H1 (cell line): ENCODE results near the gene NIFK. TPM values are rescaled to one million over a fixed set of nuclear protein-coding genes. Genes with fewer than 3 reads are reported as not detected.
A peak's percentile ranks its signal among the peaks of the same experiment; 100 is the strongest.

Experiments used
- CTCF ChIA-PET: fragments of 300-600 bp; sonication (Branson Sonifier 250); formaldehyde crosslinking; loops from one replicate; lab custom pipeline; 2021; ENCODE audit not compliant: partially characterized antibody; lab: Charles Lee
- POLR2A ChIA-PET: fragments of 300-600 bp; sonication (Branson Sonifier 250); formaldehyde crosslinking; loops from one replicate; lab custom pipeline; 2021; ENCODE audit warnings: inconsistent platforms; ENCODE audit not compliant: partially characterized antibody; lab: Charles Lee
- DNase-seq, 2 experiments: peaks; one replicate each; pipeline versions ENCODE4 v3.0.0 to v3.0.0-alpha.2; 2010 to 2022; ENCODE audit warnings: low spot score in 2 of 2, low read depth in 1 of 2, mixed read lengths in 1 of 2
- FAIRE-seq: peaks from 2 replicates; lab custom pipeline; 2011; peaks lifted over from hg19 to GRCh38; lab: Jason Lieb, UNC
- H2AFZ ChIP-seq: 2 replicates; pipeline ENCODE4 v1.8.1; 2012; ENCODE audit warnings: low read length, inconsistent platforms
- H2AK5ac ChIP-seq: 2 replicates; pipeline ENCODE4 v1.6.1; 2013; ENCODE audit warnings: low read depth, low read length
- H2BK120ac ChIP-seq: replicated peaks from 2 replicates; pipeline ENCODE3; 2013; ENCODE audit warnings: low read depth, low read length, inconsistent platforms
- H2BK12ac ChIP-seq: 2 replicates; pipeline ENCODE4 v1.6.1; 2013; ENCODE audit warnings: low read depth, low read length
- H2BK15ac ChIP-seq: 2 replicates; pipeline ENCODE4 v1.6.1; 2013; ENCODE audit warnings: low read length
- H2BK20ac ChIP-seq: 2 replicates; pipeline ENCODE4 v1.6.1; 2013; ENCODE audit warnings: low read length
- H2BK5ac ChIP-seq: 2 replicates; pipeline ENCODE4 v1.6.1; 2013; ENCODE audit warnings: low read depth, low read length
- H3K14ac ChIP-seq: 2 replicates; pipeline ENCODE4 v1.6.1; 2013; ENCODE audit warnings: inconsistent platforms; ENCODE audit not compliant: insufficient read length
- H3K18ac ChIP-seq: 2 replicates; pipeline ENCODE4 v1.6.1; 2013; ENCODE audit warnings: low read length; ENCODE audit errors: extremely low read depth
- H3K23ac ChIP-seq: 2 replicates; pipeline ENCODE4 v1.6.1; 2013; ENCODE audit warnings: inconsistent platforms; ENCODE audit not compliant: insufficient read length
- H3K23me2 ChIP-seq: 2 replicates; pipeline ENCODE4 v1.6.1; 2013; ENCODE audit warnings: low read depth, low read length
- H3K27ac ChIP-seq: 2 replicates; pipeline ENCODE4 v1.6.1; 2011; ENCODE audit warnings: low read depth, low read length, inconsistent platforms
- H3K27me3 ChIP-seq, 4 experiments: replicated peaks in 1 of 4; 1 replicate in 1 of 4; 2 replicates in 3 of 4; pipeline versions ENCODE4 v1.6.1 to v1.8.1; 2011 to 2013; ENCODE audit warnings: low read length in 3 of 4, mild to moderate bottlenecking in 3 of 4, inconsistent platforms in 2 of 4, mixed read lengths in 2 of 4, moderate library complexity in 1 of 4; ENCODE audit not compliant: control insufficient read depth in 3 of 4, insufficient read depth in 3 of 4; ENCODE audit errors: extremely low read depth in 1 of 4
- H3K36me3 ChIP-seq, 4 experiments: 2 replicates each; pipeline versions ENCODE4 v1.6.1 to v1.8.1; 2011 to 2013; ENCODE audit warnings: mild to moderate bottlenecking in 4 of 4, low read length in 3 of 4, moderate library complexity in 2 of 4, control low read depth in 1 of 4, inconsistent platforms in 1 of 4; ENCODE audit not compliant: insufficient read depth in 4 of 4, control insufficient read depth in 2 of 4
- H3K4ac ChIP-seq: replicated peaks from 2 replicates; pipeline ENCODE3; 2013; ENCODE audit warnings: low read length, low read depth, mixed read lengths, inconsistent platforms; ENCODE audit not compliant: insufficient read length
- H3K4me1 ChIP-seq, 4 experiments: replicated peaks in 1 of 4; 1 replicate in 1 of 4; 2 replicates in 3 of 4; pipeline versions ENCODE4 v1.6.1 to v1.8.1; 2011 to 2013; ENCODE audit warnings: low read length in 3 of 4, inconsistent platforms in 2 of 4, mixed read lengths in 1 of 4; ENCODE audit not compliant: insufficient read depth in 4 of 4, control insufficient read depth in 3 of 4
- H3K4me2 ChIP-seq, 2 experiments: 2 replicates each; pipeline versions ENCODE4 v1.6.1 to v1.8.1; 2011 to 2013; ENCODE audit warnings: low read depth in 2 of 2, low read length in 2 of 2, control low read depth in 1 of 2, inconsistent platforms in 1 of 2, mild to moderate bottlenecking in 1 of 2; ENCODE audit not compliant: insufficient read depth in 1 of 2
- H3K4me3 ChIP-seq, 4 experiments: fragments of 200-600, 300-600 bp in 1 of 4; sonication (generic), shearing (Covaris generic), sonication (Bioruptor Twin) in 1 of 4; 2 replicates each; pipeline versions ENCODE4 v1.5.1 to v1.8.1; 2011 to 2016; ENCODE audit warnings: low read length in 4 of 4, low read depth in 3 of 4, control low read depth in 2 of 4, inconsistent platforms in 2 of 4, mild to moderate bottlenecking in 2 of 4, mixed read lengths in 1 of 4, moderate library complexity in 1 of 4; ENCODE audit not compliant: insufficient read depth in 2 of 4; ENCODE audit errors: extremely low read depth in 1 of 4
- H3K56ac ChIP-seq: replicated peaks from 2 replicates; pipeline ENCODE3; 2013; ENCODE audit warnings: low read depth, mild to moderate bottlenecking, mixed read lengths, low read length, inconsistent platforms; ENCODE audit not compliant: insufficient read length
- H3K79me1 ChIP-seq: 2 replicates; pipeline ENCODE4 v1.6.1; 2013; ENCODE audit warnings: low read depth, low read length, control low read depth
- H3K79me2 ChIP-seq, 2 experiments: 2 replicates each; pipeline versions ENCODE4 v1.6.1 to v1.8.1; 2012 to 2013; ENCODE audit warnings: low read length in 2 of 2, mild to moderate bottlenecking in 2 of 2, inconsistent platforms in 1 of 2; ENCODE audit not compliant: insufficient read depth in 2 of 2, control insufficient read depth in 1 of 2
- H3K9ac ChIP-seq, 4 experiments: replicated peaks in 1 of 4; 1 replicate in 1 of 4; 2 replicates in 3 of 4; pipeline versions ENCODE4 v1.6.1 to v1.8.1; 2011 to 2013; ENCODE audit warnings: low read depth in 3 of 4, low read length in 3 of 4, control low read depth in 2 of 4, mild to moderate bottlenecking in 2 of 4, moderate library complexity in 2 of 4, inconsistent platforms in 1 of 4; ENCODE audit errors: extremely low read depth in 1 of 4
- H3K9me3 ChIP-seq, 2 experiments: 2 replicates each; pipeline versions ENCODE4 v1.6.1 to v1.8.1; 2012 to 2013; ENCODE audit warnings: mild to moderate bottlenecking in 2 of 2, moderate library complexity in 2 of 2, control low read depth in 1 of 2, inconsistent platforms in 1 of 2, low read depth in 1 of 2, low read length in 1 of 2, mixed read lengths in 1 of 2; ENCODE audit not compliant: insufficient read depth in 2 of 2
- H4K20me1 ChIP-seq, 2 experiments: replicated peaks in 1 of 2; 2 replicates each; pipeline versions ENCODE3 to v1.8.1; 2011 to 2013; ENCODE audit warnings: inconsistent platforms in 2 of 2, low read length in 2 of 2, mild to moderate bottlenecking in 1 of 2; ENCODE audit not compliant: insufficient read depth in 2 of 2, control insufficient read depth in 1 of 2
- H4K5ac ChIP-seq: 2 replicates; pipeline ENCODE4 v1.6.1; 2013; ENCODE audit warnings: low read length, low read depth, mixed read lengths, inconsistent platforms; ENCODE audit not compliant: insufficient read length
- H4K8ac ChIP-seq: 2 replicates; pipeline ENCODE4 v1.8.0; 2013; ENCODE audit warnings: mild to moderate bottlenecking, moderate library complexity, low read length, inconsistent platforms; ENCODE audit not compliant: insufficient read depth; ENCODE audit errors: extremely low read depth
- H4K91ac ChIP-seq: replicated peaks from 2 replicates; pipeline ENCODE3; 2013; ENCODE audit warnings: low read length, mixed read lengths, inconsistent platforms; ENCODE audit not compliant: insufficient read length
- CEBPB ChIP-seq: IDR thresholded peaks from 2 replicates; pipeline ENCODE4 v1.6.1; 2012; ENCODE audit warnings: low read depth, low read length
- FOSL1 ChIP-seq: IDR thresholded peaks from 2 replicates; pipeline ENCODE4 v1.6.1; 2011; ENCODE audit warnings: mild to moderate bottlenecking, low read depth, low read length, moderate library complexity; ENCODE audit not compliant: insufficient read depth
- MAFK ChIP-seq: IDR thresholded peaks from 2 replicates; pipeline ENCODE4 v1.6.1; 2012; ENCODE audit warnings: low read depth, mild to moderate bottlenecking, improper control_type of control experiment, low read length
- POU5F1 ChIP-seq: IDR thresholded peaks from 2 replicates; pipeline ENCODE4 v1.6.1; 2011; ENCODE audit warnings: low read depth, mild to moderate bottlenecking, low read length, moderate library complexity
- RBBP5 ChIP-seq: IDR thresholded peaks from 2 replicates; pipeline ENCODE4 v1.7.1; 2012; ENCODE audit warnings: low read depth, mild to moderate bottlenecking, inconsistent platforms, low read length, moderate library complexity, borderline replicate concordance
- RXRA ChIP-seq: IDR thresholded peaks from 2 replicates; pipeline ENCODE4 v1.6.1; 2011; ENCODE audit warnings: low read depth, mild to moderate bottlenecking, low read length, moderate library complexity; ENCODE audit not compliant: insufficient read depth
- SP1 ChIP-seq: IDR thresholded peaks from 2 replicates; pipeline ENCODE4 v1.6.1; 2011; ENCODE audit warnings: low read depth, low read length
- TAF7 ChIP-seq: optimal IDR thresholded peaks from 2 replicates; pipeline ENCODE3; 2011; ENCODE audit warnings: low read depth, mild to moderate bottlenecking, inconsistent platforms, low read length, moderate library complexity, borderline replicate concordance
- TEAD4 ChIP-seq: IDR thresholded peaks from 2 replicates; pipeline ENCODE4 v1.6.1; 2012; ENCODE audit warnings: low read depth, low read length, inconsistent platforms, mixed read lengths
- YY1 ChIP-seq: IDR thresholded peaks from 2 replicates; pipeline ENCODE4 v1.6.1; 2011; ENCODE audit warnings: low read depth, mild to moderate bottlenecking, low read length
- WGBS, 2 experiments: shearing (Covaris generic) in 1 of 2; methylation state at CpG; one replicate each; pipeline versions ENCODE4 v1.1.6 to v1.1.7; 2013 to 2015; ENCODE audit warnings: low lambda C conversion rate in 2 of 2, mixed read lengths in 2 of 2, inconsistent platforms in 1 of 2, low coverage in 1 of 2, missing lambda C conversion rate in 1 of 2; ENCODE audit not compliant: insufficient replicate concordance in 2 of 2, insufficient coverage in 1 of 2, insufficient read length in 1 of 2; ENCODE audit errors: extremely low coverage in 1 of 2, missing lambda C conversion rate in 1 of 2; 5-methylcytosine and 5-hydroxymethylcytosine counted together
- polyA plus RNA-seq, 7 experiments: library from polyadenylated mRNA; depleted of rRNA in 3 of 7; stranded (reverse) in 5 of 7; unstranded in 2 of 7; fragments of >200 nt in 5 of 7; fragments of 200-250 nt in 2 of 7; gene quantifications; 1 replicate in 5 of 7; 2 replicates in 1 of 7; 4 replicates in 1 of 7; pipeline versions ENCODE4 v1.2.1 to v1.2.3, GENCODE V29; 2011 to 2013; ENCODE audit warnings: missing spikeins in 2 of 7, mixed read lengths in 2 of 7
- total RNA-seq: library from RNA; stranded (reverse); fragmentation: NEBNext Ultra II Directional; extraction: Animal tissue kit (Norgen Biotek cat#: 25700); gene quantifications from 2 replicates; pipeline ENCODE4 v1.2.1, GENCODE V29; 2021
- TF ChIP-seq, protein P1 (sequence below): IDR thresholded peaks from 2 replicates; pipeline ENCODE4 v1.6.1; 2011; ENCODE audit warnings: low read depth, mild to moderate bottlenecking, low read length; ENCODE audit not compliant: insufficient read depth
- TF ChIP-seq, protein P2 (sequence below): IDR thresholded peaks from 2 replicates; pipeline ENCODE4 v1.6.1; 2012; ENCODE audit warnings: inconsistent platforms

NIFK gene
- total and polyA plus RNA-seq, 2 of the 8 experiments (the other 6 are each of a cell fraction or from before 2014, with no cell fraction given): 24.4 to 117 TPM

DNA sequence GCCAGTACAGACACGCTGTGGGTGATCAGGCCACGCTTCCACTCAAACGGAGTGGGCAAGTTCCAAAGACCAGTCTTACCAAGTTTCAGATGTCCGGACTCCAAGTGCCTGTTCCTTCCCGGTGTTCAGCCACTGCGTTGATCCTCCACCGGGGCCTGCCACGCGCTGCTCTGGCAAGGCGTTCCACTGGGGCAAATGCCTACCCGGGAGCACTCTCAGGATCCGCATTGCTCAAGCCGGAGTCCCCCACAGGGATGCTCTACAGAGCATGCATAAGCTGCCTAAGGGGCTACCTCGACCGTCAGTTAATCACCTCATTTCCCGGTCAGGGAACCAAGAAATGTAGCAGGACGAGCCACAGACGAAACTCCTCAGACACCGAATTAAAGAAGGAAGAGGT is 50.5 kb downstream of the NIFK start:
- Histone ChIP-seq H2BK120ac (no peak overlapping the region), H2BK20ac (no peak overlapping the region; the same call in 1 of the 2 replicates), H2BK5ac (peak overlapping the region; percentile 63; the same call in 1 of the 2 replicates), H2AK5ac (no peak overlapping the region), H2BK12ac (no peak overlapping the region; the same call in 1 of the 2 replicates), H4K8ac (no peak overlapping the region), H3K36me3 (peaks cover 0 to 3% (median 0%) of the 10 kb centered on the region in 4 experiments; a peak in 1 of 8 replicates), H4K20me1 (no peaks in the 10 kb centered on the region), H3K23ac (no peak overlapping the region), H3K27me3 (no peaks in the 10 kb centered on the region; a peak in 1 of 7 replicates), H3K4me3 (no peak overlapping the region; a peak in 1 of 8 replicates), H3K9me3 (no peaks in the 10 kb centered on the region), H2BK15ac (no peak overlapping the region), H3K23me2 (peaks cover 6% of the 10 kb centered on the region), H3K4ac (no peak overlapping the region), H4K91ac (no peak overlapping the region), H2AFZ (no peak overlapping the region), H3K14ac (no peak overlapping the region), H3K18ac (no peak overlapping the region; the same call in 1 of the 2 replicates), H3K4me2 (peak overlapping the region; percentile 17 to 20; a peak in 1 of 4 replicates), H3K56ac (no peak overlapping the region), H3K27ac (no peak overlapping the region), H3K79me1 (no peaks in the 10 kb centered on the region), H3K79me2 (peaks cover 0 to 10% of the 10 kb centered on the region in 2 experiments; a peak in 1 of 4 replicates), H4K5ac (no peak overlapping the region), H3K9ac (no peak overlapping the region), H3K4me1 (peaks cover 5 to 24% (median 18%) of the 10 kb centered on the region in 4 experiments)
- DNase-seq (peak in 1 of 2 experiments; percentile 60), FAIRE-seq (no peak)
- ChIA-PET CTCF (interaction anchor here (0.7 kb wide), 1 partner anchor 36 kb away, joined by 3 read pairs; no protein-coding TSS in a partner anchor), POLR2A (interaction anchor here (1.3 kb wide), 1 partner anchor 48 kb away, joined by 3 read pairs; no protein-coding TSS in a partner anchor)
- 51% methylated on average over 19 of the region's 19 CpGs; no CpG with 5 or more reads in 1 of the 2 experiments for WGBS, 2 experiments
- TF ChIP-seq RBBP5: no peak
- no peak for TF ChIP-seq RXRA
- TF ChIP-seq, protein P1, sequence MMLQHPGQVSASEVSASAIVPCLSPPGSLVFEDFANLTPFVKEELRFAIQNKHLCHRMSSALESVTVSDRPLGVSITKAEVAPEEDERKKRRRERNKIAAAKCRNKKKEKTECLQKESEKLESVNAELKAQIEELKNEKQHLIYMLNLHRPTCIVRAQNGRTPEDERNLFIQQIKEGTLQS: no peak
- TF ChIP-seq SP1: no peak
- TF ChIP-seq TAF7: no peak
- TF ChIP-seq TEAD4: 0 out of 2 replicates have a peak, but pooled peaks have one; percentile 27
- TF ChIP-seq MAFK: no peak
- TF ChIP-seq, protein P2, sequence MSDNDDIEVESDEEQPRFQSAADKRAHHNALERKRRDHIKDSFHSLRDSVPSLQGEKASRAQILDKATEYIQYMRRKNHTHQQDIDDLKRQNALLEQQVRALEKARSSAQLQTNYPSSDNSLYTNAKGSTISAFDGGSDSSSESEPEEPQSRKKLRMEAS: no peak
- TF ChIP-seq CEBPB: 0 out of 2 replicates have a peak, but pooled peaks have one; percentile 9
- no peak for TF ChIP-seq FOSL1
- no peak for TF ChIP-seq POU5F1
- TF ChIP-seq YY1: no peak
